Measurements from ENCODE around the gene CDH23.

- no peak for TF ChIP-seq EZH2 (IDR thresholded peaks at IDR 0.05; ENCODE audit: low read length)
- TF ChIP-seq CTCF (optimal IDR thresholded peaks at IDR 0.05 in 1 of 3, IDR thresholded peaks at IDR 0.05 in 1 of 3, conservative IDR thresholded peaks at IDR 0.05 in 1 of 3; ENCODE audit: extremely low read depth in 1 of 3, insufficient read depth in 2 of 3, low read length in 3 of 3), result no peak
These were observed 41.9 kb upstream of the CDH23 start for GRCh38 chr10:71354776-71355175.
